HL-60 (cell line): ENCODE results near the gene TRIP10.

Experiments
- GABPA ChIP-seq: IDR thresholded peaks from 2 replicates; pipeline ENCODE4 v1.6.1; 2012; ENCODE audit warnings: low read depth
- POLR2AphosphoS5 ChIP-seq: IDR thresholded peaks from 2 replicates; pipeline ENCODE4 v1.6.1; 2012; ENCODE audit warnings: low read depth
- REST ChIP-seq: IDR thresholded peaks from 2 replicates; pipeline ENCODE4 v1.6.1; 2012; ENCODE audit warnings: low read depth; ENCODE audit not compliant: insufficient replicate concordance
- SPI1 ChIP-seq: IDR thresholded peaks from 2 replicates; pipeline ENCODE4 v1.6.1; 2012; ENCODE audit warnings: low read depth, mild to moderate bottlenecking, borderline replicate concordance
- TF ChIP-seq, protein P1 (sequence below): IDR thresholded peaks from one replicate; pipeline ENCODE4 v1.5.1; 2011; ENCODE audit warnings: low read length, control low read depth, inconsistent platforms; ENCODE audit not compliant: insufficient read depth

DNA sequence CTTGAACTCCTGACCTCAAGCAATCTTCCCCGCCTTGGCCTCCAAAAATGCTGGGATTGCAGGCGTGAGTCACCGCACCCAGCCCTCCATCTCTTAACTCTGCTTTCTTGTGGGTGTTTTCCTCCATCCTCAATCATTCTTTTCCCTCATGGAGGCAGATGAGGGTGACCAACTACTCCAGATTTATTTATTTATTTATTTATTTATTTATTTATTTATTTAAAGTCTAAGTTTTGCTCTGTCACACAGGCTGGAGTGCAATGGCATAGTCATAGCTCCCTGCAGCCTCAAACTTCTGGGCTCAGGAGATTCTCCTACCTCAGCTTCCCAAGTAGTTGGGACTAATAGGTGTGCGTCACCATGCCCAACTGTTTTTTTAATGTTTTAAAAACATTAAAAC, 47.9 kb downstream of the TRIP10 start:
- TF ChIP-seq, protein P1, sequence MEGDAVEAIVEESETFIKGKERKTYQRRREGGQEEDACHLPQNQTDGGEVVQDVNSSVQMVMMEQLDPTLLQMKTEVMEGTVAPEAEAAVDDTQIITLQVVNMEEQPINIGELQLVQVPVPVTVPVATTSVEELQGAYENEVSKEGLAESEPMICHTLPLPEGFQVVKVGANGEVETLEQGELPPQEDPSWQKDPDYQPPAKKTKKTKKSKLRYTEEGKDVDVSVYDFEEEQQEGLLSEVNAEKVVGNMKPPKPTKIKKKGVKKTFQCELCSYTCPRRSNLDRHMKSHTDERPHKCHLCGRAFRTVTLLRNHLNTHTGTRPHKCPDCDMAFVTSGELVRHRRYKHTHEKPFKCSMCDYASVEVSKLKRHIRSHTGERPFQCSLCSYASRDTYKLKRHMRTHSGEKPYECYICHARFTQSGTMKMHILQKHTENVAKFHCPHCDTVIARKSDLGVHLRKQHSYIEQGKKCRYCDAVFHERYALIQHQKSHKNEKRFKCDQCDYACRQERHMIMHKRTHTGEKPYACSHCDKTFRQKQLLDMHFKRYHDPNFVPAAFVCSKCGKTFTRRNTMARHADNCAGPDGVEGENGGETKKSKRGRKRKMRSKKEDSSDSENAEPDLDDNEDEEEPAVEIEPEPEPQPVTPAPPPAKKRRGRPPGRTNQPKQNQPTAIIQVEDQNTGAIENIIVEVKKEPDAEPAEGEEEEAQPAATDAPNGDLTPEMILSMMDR: no peak
- TF ChIP-seq REST (no peak), GABPA (no peak), SPI1 (no peak), POLR2AphosphoS5 (no peak)
